Left lung (tissue), 10 donors: ENCODE measurements around the gene DNAAF5. TPM values are rescaled to one million over a fixed set of nuclear protein-coding genes. Genes with fewer than 3 reads are reported as not detected.

Experiments used
- ATAC-seq: fragments of 200-7000 bp; cut with Tn5 transposase; one replicate; pipeline ENCODE4 v1.9.1; 2020; ENCODE audit warnings: moderate library complexity
- DNase-seq, 4 donors: peaks; one replicate each; pipeline ENCODE4 v3.0.0-alpha.2; 2013 to 2020
- H3K27ac ChIP-seq, 2 donors: fragments of 200-600 bp; sonication (generic) in 1 of 2; one replicate each; pipeline versions ENCODE4 v1.5.0 to v1.8.0; 2020 to 2021
- H3K27me3 ChIP-seq, 2 donors: fragments of 200-600 bp; sonication (generic) in 1 of 2; one replicate each; pipeline versions ENCODE4 v1.5.0 to v1.8.0; 2020 to 2021
- H3K36me3 ChIP-seq, 2 donors: fragments of 200-600 bp; sonication (generic) in 1 of 2; one replicate each; pipeline versions ENCODE4 v1.5.0 to v1.8.0; 2020 to 2021
- H3K4me1 ChIP-seq, 2 donors: fragments of 200-600 bp; one replicate each; pipeline ENCODE4 v1.8.0; 2021
- H3K4me3 ChIP-seq, 2 donors: fragments of 200-600 bp; sonication (generic) in 1 of 2; one replicate each; pipeline versions ENCODE4 v1.5.0 to v1.8.0; 2020 to 2021; ENCODE audit warnings: mild to moderate bottlenecking in 1 of 2
- H3K9me3 ChIP-seq, 2 donors: fragments of 200-600 bp; sonication (generic) in 1 of 2; one replicate each; pipeline versions ENCODE4 v1.5.0 to v1.8.0; 2020 to 2021
- CTCF ChIP-seq, 2 donors: fragments of 200-600 bp; sonication (generic) in 1 of 2; IDR thresholded peaks; one replicate each; pipeline versions ENCODE4 v1.5.0 to v1.8.0; 2021; ENCODE audit warnings: antibody characterized with exemption in 2 of 2
- intact Hi-C, 2 donors: fragments of 100-400 bp; cut with DNase I; formaldehyde crosslinking; loops; one replicate each; pipeline versions ENCODE4 v1.11.2 to v1.14.2; 2022
- polyA plus RNA-seq, 6 donors: library from polyadenylated mRNA; unstranded; fragments of 120-200 nt; gene quantifications; one replicate each; pipeline ENCODE4 v1.2.1, GENCODE V29; 2013; ENCODE audit not compliant: insufficient read length in 6 of 6
- total RNA-seq, 2 donors: library from RNA; stranded (reverse); fragmentation: NEBNext Ultra II Directional; extraction: Animal tissue kit (Norgen Biotek cat#: 25700); gene quantifications; one replicate each; pipeline ENCODE4 v1.2.1, GENCODE V29; 2021
- donor health status: DM: no; HTN: yes; CAD: no.
- donor health status: DM: no; HTN: no; CAD: no.

Gene DNAAF5
- total and polyA plus RNA-seq, 8 donors, result 19.9 to 30.6 (median 26.2) TPM

- ATAC-seq (peak; percentile 83), DNase-seq (peak in 1 of 4 donors; percentile 58)
- peak overlapping the region in 1 of 2 donors; percentile 33 for H3K27ac ChIP-seq
- no peaks in the 10 kb centered on the region for H3K36me3 ChIP-seq
- TF ChIP-seq CTCF (IDR thresholded peaks at IDR 0.05), result no peak
- intact Hi-C loops, result no loop called here
- H3K9me3 ChIP-seq, result peaks cover 0 to 12% of the 10 kb centered on the region in 2 donors
- H3K4me3 ChIP-seq, result no peak overlapping the region
- H3K27me3 ChIP-seq, result peaks cover 0 to 9% of the 10 kb centered on the region in 2 donors
- peaks cover 0 to 3% of the 10 kb centered on the region in 2 donors for H3K4me1 ChIP-seq
Observed at GRCh38 chr7:706721-707120, 19.8 kb upstream of the DNAAF5 start.

- DNase-seq (no peak), ATAC-seq (no peak)
- TF ChIP-seq CTCF (IDR thresholded peaks at IDR 0.05), result no peak
- Histone ChIP-seq H3K27me3 (peaks cover 0 to 16% of the 10 kb centered on the region in 2 donors), H3K9me3 (peaks cover 0 to 12% of the 10 kb centered on the region in 2 donors), H3K4me1 (peaks cover 0 to 3% of the 10 kb centered on the region in 2 donors), H3K36me3 (no peaks in the 10 kb centered on the region), H3K4me3 (no peak overlapping the region), H3K27ac (peak overlapping the region in 1 of 2 donors; percentile 33)
- intact Hi-C loops, result no loop called here
Observed at GRCh38 chr7:707296-708000, 19.1 kb upstream of the DNAAF5 start.

- H3K27me3 ChIP-seq, result peaks cover 0 to 29% of the 10 kb centered on the region in 2 donors
- ATAC-seq (no peak), DNase-seq (peak in 1 of 4 donors; percentile 19)
- intact Hi-C loops, result no loop called here
- H3K36me3 ChIP-seq, result no peaks in the 10 kb centered on the region
- peaks cover 0 to 3% of the 10 kb centered on the region in 2 donors for H3K4me1 ChIP-seq
- H3K27ac ChIP-seq, result no peak overlapping the region
- H3K4me3 ChIP-seq, result no peak overlapping the region
- no peak for TF ChIP-seq CTCF (IDR thresholded peaks at IDR 0.05)
- H3K9me3 ChIP-seq, result no peaks in the 10 kb centered on the region
Observed at GRCh38 chr7:710161-710560, 16.3 kb upstream of the DNAAF5 start.

- intact Hi-C loops, result no loop called here
- Histone ChIP-seq H3K36me3 (no peaks in the 10 kb centered on the region), H3K9me3 (no peaks in the 10 kb centered on the region), H3K4me1 (no peaks in the 10 kb centered on the region), H3K4me3 (peak overlapping the region; percentile 25 to 40), H3K27me3 (peaks cover 0 to 29% of the 10 kb centered on the region in 2 donors), H3K27ac (peak overlapping the region in 1 of 2 donors; percentile 63)
- DNase-seq, result peak in 1 of 4 donors; percentile 29
- TF ChIP-seq CTCF (IDR thresholded peaks at IDR 0.05), result no peak
- peak; percentile 25 for ATAC-seq
Observed at GRCh38 chr7:711093-711921, 15.2 kb upstream of the DNAAF5 start.

GRCh38 chr7:711922-712380 is 14.5 kb upstream of the DNAAF5 start:
- Histone ChIP-seq H3K27ac (peak overlapping the region in 1 of 2 donors; percentile 63), H3K9me3 (no peaks in the 10 kb centered on the region), H3K4me1 (no peaks in the 10 kb centered on the region), H3K36me3 (no peaks in the 10 kb centered on the region), H3K4me3 (peak overlapping the region; percentile 25 to 40), H3K27me3 (peaks cover 0 to 29% of the 10 kb centered on the region in 2 donors)
- no peak for TF ChIP-seq CTCF (IDR thresholded peaks at IDR 0.05)
- intact Hi-C loops, result no loop called here
- DNase-seq (peak in 1 of 4 donors; percentile 21), ATAC-seq (peak; percentile 9)
